NCI-H69 (cell line): ENCODE results near the gene CCDC68.
A peak's percentile ranks its signal among the peaks of the same experiment; 100 is the strongest.

Experiments
- DNase-seq: peaks from one replicate; lab custom pipeline; 2025; lab: John Stamatoyannopoulos, UW

Gene CCDC68

GRCh38 chr18:54961016-54961423 is 1.8 kb upstream of the CCDC68 start:
- no peak for DNase-seq

- DNase-seq = no peak
Observed at GRCh38 chr18:54960197-54960596, 936 bp upstream of the CCDC68 start.

GRCh38 chr18:54957996-54958395 is 1.3 kb downstream of the CCDC68 start:
- DNase-seq = no peak

GRCh38 chr18:54957296-54957832 is 1.9 kb downstream of the CCDC68 start:
- DNase-seq = no peak

GRCh38 chr18:54956506-54956905 is 2.8 kb downstream of the CCDC68 start:
- no peak for DNase-seq

- DNase-seq = no peak
Observed at GRCh38 chr18:54952026-54952425, 7.2 kb downstream of the CCDC68 start.

- peak; percentile 39 for DNase-seq
Observed at GRCh38 chr18:54950221-54950620, 9.0 kb downstream of the CCDC68 start.

- no peak for DNase-seq
Observed at GRCh38 chr18:54949588-54949987, 9.7 kb downstream of the CCDC68 start.

GRCh38 chr18:54948350-54948837 is 10.9 kb downstream of the CCDC68 start:
- DNase-seq = no peak

- peak; percentile 29 for DNase-seq
Observed at GRCh38 chr18:54947091-54947490, 12.2 kb downstream of the CCDC68 start.

- DNase-seq = no peak
Observed at GRCh38 chr18:54946149-54946581, 13.1 kb downstream of the CCDC68 start.

GRCh38 chr18:54945576-54946125 is 13.6 kb downstream of the CCDC68 start:
- no peak for DNase-seq

- no peak for DNase-seq
Observed at GRCh38 chr18:54942569-54942968, 16.7 kb downstream of the CCDC68 start.

- no peak for DNase-seq
Observed at GRCh38 chr18:54942144-54942543, 17.1 kb downstream of the CCDC68 start.

GRCh38 chr18:54939361-54939917 is 19.8 kb downstream of the CCDC68 start:
- no peak for DNase-seq

- no peak for DNase-seq
Observed at GRCh38 chr18:54938506-54938905, 20.8 kb downstream of the CCDC68 start.

- DNase-seq = no peak
Observed at GRCh38 chr18:54932472-54932871, 26.8 kb downstream of the CCDC68 start.

GRCh38 chr18:54931152-54931551 is 28.1 kb downstream of the CCDC68 start:
- no peak for DNase-seq

- DNase-seq = no peak
Observed at GRCh38 chr18:54928236-54928635, 31.0 kb downstream of the CCDC68 start.

- no peak for DNase-seq
Observed at GRCh38 chr18:54926593-54927325, 32.5 kb downstream of the CCDC68 start.

GRCh38 chr18:54924948-54925347 is 34.3 kb downstream of the CCDC68 start:
- DNase-seq = no peak

- no peak for DNase-seq
Observed at GRCh38 chr18:54923339-54923956, 35.8 kb downstream of the CCDC68 start.

GRCh38 chr18:54919412-54919811 is 39.8 kb downstream of the CCDC68 start:
- DNase-seq = no peak
